Daoy (cell line): ENCODE measurements around the gene GFER. TPM values are rescaled to one million over a fixed set of nuclear protein-coding genes. Genes with fewer than 3 reads are reported as not detected.
A peak's percentile ranks its signal among the peaks of the same experiment; 100 is the strongest.
"Not testable (repeated sequence)": the region's sequence is repeated elsewhere in the genome, so short reads cannot be mapped to it uniquely, and the experiment has no call there.

ENCODE experiments used
- DNase-seq: peaks from one replicate; pipeline ENCODE4 v3.0.0-alpha.2; 2015; ENCODE audit warnings: low read depth
- total RNA-seq: library from RNA; depleted of rRNA; stranded (reverse); fragments of >200 nt; shearing (Covaris generic); gene quantifications from 2 replicates; pipeline ENCODE4 v1.2.3, GENCODE V29; 2014

Gene GFER
- total RNA-seq, 1 experiment from 2014 or later = 22.7 TPM

GRCh38 chr16:2026461-2027023, 42.5 kb downstream of the GFER start, which contains the start of gene NHERF2:
TSS of gene NHERF2 (plus strand) at chr16:2026902. CDS start at chr16:2027006, 104 bp downstream.
- DNase-seq = peak; percentile 41

GRCh38 chr16:2027024-2028010, 43.3 kb downstream of the GFER start:
- DNase-seq = peak; percentile 59

GRCh38 chr16:2028146-2028545, 44.2 kb downstream of the GFER start:
- DNase-seq = no peak

GRCh38 chr16:2028620-2029220, 44.7 kb downstream of the GFER start:
- DNase-seq = no peak

GRCh38 chr16:2029350-2029749, 45.4 kb downstream of the GFER start:
- DNase-seq = no peak

GRCh38 chr16:2030036-2030435, 46.0 kb downstream of the GFER start:
- no peak for DNase-seq

- DNase-seq = no peak
Measured at GRCh38 chr16:2031081-2031577, 47.1 kb downstream of the GFER start.

GRCh38 chr16:2032285-2033056, 48.5 kb downstream of the GFER start:
- peak; percentile 65 for DNase-seq

- peak; percentile 83 for DNase-seq
Measured at GRCh38 chr16:2033057-2033908, 49.3 kb downstream of the GFER start.

- not testable (repeated sequence) for DNase-seq
Measured at GRCh38 chr16:2033909-2034695, 50.1 kb downstream of the GFER start.

- DNase-seq = no peak
Measured at GRCh38 chr16:2034696-2035430, 50.9 kb downstream of the GFER start.

- peak; percentile 88 for DNase-seq
Measured at GRCh38 chr16:2035431-2036199, 51.6 kb downstream of the GFER start.

GRCh38 chr16:2036200-2036966, 52.4 kb downstream of the GFER start:
- DNase-seq = no peak

- peak; percentile 2 for DNase-seq
Measured at GRCh38 chr16:2037115-2037514, 53.1 kb downstream of the GFER start.
